ENCODE results near the gene ZNF775.

DNA sequence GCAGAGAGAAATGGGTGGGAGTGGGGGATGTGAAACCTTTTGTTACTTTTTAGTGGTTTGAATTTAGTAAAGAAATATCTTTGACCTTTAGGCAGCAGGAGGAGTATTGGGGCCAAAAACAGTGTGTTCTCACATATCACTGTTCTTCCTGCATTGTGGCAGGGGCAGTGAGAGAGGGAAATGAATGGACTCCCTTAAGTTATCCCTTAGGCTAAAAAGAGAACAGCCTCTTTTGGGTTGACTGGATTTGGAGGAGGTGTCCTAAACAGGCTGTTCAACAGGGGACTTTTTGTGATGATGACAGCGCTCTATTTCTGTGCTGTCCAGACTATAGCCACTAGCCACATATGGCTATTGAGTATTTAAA, 22.3 kb downstream of the ZNF775 start:
- TF ChIP-seq, protein P1, sequence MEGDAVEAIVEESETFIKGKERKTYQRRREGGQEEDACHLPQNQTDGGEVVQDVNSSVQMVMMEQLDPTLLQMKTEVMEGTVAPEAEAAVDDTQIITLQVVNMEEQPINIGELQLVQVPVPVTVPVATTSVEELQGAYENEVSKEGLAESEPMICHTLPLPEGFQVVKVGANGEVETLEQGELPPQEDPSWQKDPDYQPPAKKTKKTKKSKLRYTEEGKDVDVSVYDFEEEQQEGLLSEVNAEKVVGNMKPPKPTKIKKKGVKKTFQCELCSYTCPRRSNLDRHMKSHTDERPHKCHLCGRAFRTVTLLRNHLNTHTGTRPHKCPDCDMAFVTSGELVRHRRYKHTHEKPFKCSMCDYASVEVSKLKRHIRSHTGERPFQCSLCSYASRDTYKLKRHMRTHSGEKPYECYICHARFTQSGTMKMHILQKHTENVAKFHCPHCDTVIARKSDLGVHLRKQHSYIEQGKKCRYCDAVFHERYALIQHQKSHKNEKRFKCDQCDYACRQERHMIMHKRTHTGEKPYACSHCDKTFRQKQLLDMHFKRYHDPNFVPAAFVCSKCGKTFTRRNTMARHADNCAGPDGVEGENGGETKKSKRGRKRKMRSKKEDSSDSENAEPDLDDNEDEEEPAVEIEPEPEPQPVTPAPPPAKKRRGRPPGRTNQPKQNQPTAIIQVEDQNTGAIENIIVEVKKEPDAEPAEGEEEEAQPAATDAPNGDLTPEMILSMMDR (IDR thresholded peaks at IDR 0.05), result no peak
- TF ChIP-seq ZFX (IDR thresholded peaks at IDR 0.05; ENCODE audit: borderline replicate concordance), result no peak

All from 22Rv1 (cell line).